CD4-positive, alpha-beta T cell treated with Interleukin-6 at 100 ng/mL for 8 hours (primary cell): Measurements from ENCODE around the gene ZBTB7C.

Experiments
- DNase-seq: peaks from one replicate; pipeline ENCODE4 v3.0.0-alpha.2; 2020; ENCODE audit warnings: mixed read lengths, low spot score

The ZBTB7C gene

GRCh38 chr18:48254077-48254602 is 155.0 kb downstream of the ZBTB7C start:
- no peak for DNase-seq

GRCh38 chr18:48252525-48252924 is 156.7 kb downstream of the ZBTB7C start:
- DNase-seq, result no peak

DNA sequence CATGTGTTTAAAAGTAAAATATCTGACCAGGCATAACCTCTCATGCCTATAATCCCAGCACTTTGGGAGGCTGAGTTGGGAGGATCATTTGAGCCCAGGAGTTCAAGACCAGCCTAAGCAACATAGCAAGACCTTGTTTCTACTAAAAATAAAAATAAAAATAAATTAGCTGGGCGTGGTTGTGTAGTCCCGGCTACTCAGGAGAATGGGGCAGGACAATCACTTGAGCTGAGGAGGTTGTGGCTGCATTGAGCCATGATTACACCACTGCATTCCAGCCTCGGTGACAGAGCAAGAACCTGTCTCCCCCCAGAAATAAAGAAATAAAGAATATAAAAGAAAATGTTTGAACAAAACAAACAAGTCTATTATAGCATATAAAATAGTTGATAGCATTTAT is 158.3 kb downstream of the ZBTB7C start:
- DNase-seq, result no peak

DNA sequence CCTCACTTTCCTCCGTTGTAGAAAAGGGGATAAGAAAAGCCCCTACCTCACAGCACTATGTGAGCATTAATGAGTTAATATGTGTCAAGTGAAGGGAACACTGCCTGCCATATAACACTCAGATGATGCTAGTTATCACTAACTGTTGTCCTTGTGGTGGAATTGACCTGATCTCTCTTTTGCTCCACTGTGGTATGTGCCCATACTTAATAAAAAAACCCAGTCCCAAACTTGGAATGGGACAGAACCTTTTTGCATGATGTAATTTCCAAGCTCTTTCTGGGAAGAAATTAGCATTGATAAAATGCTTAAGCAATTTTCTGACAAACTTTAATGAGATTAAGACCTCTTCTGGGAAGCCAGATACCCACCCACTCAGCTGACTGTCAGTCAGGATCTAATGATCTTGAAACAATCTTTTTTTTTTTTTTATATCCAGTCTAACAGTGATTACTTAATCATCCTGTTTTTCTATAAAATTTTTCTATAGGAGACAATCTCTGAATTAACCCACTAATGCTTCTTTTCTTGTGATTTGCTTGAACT is 158.7 kb downstream of the ZBTB7C start:
- no peak for DNase-seq

- no peak for DNase-seq
Observed at GRCh38 chr18:48249854-48250253, 159.3 kb downstream of the ZBTB7C start.

DNA sequence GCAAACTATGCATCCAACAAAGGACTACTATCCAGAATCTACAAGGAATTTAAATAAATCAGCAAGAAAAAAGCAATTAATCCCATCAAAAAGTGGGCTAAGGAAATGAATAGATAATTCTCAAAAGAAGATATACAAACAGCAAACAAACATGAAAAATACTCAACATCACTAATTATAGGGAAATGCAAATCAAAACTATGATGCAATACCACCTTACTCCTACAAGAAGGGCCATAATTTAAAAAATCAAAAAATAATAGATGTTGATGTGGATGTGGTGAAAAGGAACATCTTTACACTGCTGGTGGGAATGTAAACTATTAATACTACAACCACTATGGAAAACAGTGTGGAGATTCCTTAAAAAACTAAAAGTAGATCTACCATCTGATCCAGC is 164.7 kb downstream of the ZBTB7C start:
- DNase-seq, result no peak

- DNase-seq, result no peak
Observed at GRCh38 chr18:48238636-48239035, 170.5 kb downstream of the ZBTB7C start.

GRCh38 chr18:48238206-48238605 is 171.0 kb downstream of the ZBTB7C start:
- no peak for DNase-seq

DNA sequence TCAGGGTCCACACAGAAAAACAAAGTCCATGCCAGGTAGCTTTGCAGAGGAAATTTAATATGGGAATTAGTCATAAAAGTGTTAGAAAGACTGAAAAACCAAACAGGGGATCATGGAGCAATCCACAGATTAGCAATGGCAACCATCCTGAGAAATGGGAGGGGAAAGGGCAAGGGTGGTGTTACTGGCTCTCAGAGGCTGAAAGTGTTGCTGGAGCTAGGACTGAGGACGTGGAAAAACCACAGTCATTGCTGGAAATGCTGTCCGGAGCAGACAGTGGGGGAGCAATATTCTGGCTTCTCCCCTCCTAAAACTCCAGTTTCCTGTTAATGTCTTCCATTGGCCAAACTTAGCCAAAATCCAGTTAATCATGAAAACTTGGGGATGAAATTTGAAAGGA is 172.4 kb downstream of the ZBTB7C start:
- DNase-seq, result no peak

DNA sequence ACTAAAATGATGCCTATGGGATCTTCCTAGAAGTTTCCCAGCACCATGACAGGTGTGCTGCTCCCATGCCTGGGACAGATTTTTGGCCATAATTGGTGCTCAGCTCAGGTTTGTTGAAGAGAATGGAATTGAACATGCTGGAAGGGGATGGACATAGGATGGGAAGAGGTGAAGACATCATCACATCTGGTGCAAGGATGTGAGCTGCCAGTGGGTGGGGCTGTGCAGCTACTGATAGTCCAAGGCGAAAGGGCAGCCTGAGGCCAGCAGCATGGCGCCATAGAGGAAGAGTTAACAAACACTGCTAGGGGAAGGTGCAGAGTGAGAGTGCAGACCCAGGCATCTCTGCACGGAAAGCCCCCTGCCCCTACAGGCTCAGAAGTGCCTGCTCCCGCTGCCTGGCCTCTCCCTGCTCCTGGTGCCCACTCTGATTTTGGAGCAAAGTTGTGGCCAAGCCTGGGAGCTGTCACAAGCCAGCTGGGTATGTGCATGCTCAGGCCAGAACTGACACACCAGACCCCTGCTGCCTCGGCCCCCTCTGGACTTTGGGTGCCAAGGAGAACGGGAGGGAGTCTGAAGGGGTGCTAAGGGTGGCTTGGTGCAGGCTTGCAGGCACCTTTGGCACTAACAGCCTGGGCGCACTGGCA is 178.6 kb downstream of the ZBTB7C start:
- DNase-seq, result peak; percentile 11

GRCh38 chr18:48229552-48229981 is 179.6 kb downstream of the ZBTB7C start:
- no peak for DNase-seq

GRCh38 chr18:48228841-48229240 is 180.3 kb downstream of the ZBTB7C start:
- DNase-seq, result no peak

DNA sequence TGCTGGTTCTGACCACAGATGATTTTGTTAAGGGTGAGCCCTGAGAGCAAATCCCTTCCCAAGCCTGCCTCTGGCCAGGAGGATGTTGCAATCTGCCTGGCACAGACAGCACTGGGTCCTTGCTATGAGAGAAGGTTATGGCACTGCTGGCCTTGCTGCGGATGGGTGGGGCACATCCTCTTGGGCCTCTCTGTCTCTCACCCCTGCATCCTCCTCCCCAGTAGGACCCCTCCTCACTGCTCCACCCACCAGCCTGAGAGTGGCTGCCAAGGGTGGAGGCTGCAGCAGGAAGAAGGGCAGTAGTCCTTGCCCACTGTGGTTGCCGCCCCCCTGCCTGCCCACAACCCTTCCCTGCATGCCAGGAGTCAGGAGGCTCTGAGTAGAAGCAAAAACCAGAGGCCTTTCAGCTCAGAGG is 180.9 kb downstream of the ZBTB7C start:
- no peak for DNase-seq

DNA sequence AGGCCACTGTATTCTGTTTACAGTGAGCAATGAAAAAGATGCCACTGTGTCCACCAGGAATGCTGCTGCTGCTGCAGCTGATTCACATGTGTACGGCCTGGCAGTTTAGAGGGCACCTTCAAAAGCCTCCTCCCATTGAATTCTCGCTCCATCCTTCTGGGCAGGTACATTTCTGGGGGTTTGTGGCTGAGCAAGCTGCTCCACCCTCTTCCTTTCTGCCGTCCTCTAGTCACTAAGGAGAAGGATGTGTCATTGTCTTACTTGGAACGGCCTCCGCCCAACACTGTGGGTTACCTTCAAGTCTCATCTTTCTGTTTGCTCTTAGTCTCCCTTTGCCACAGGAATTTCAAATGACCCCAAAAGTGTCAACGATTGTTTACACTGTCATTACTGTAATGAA is 182.0 kb downstream of the ZBTB7C start:
- DNase-seq, result peak; percentile 25

DNA sequence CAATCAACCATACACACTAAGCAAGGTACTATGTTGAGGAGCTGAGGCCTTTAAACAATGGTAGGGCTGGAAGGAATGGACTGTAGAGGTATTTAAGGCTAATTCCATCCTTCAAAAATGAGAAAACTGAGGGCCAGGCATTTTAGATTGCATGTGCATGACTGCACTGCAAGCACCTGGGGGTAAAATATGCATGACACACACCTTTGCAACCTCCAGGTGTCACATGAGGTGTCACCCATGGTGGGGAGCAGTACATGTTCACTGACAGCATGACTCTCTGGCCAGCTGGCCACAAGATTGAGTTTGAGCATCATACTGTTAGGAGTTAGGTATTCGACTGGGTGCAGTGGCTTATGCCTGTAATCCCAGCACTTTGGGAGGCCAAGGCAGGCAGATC is 182.8 kb downstream of the ZBTB7C start:
- no peak for DNase-seq

GRCh38 chr18:48222118-48222517 is 187.1 kb downstream of the ZBTB7C start:
- peak; percentile 45 for DNase-seq

DNA sequence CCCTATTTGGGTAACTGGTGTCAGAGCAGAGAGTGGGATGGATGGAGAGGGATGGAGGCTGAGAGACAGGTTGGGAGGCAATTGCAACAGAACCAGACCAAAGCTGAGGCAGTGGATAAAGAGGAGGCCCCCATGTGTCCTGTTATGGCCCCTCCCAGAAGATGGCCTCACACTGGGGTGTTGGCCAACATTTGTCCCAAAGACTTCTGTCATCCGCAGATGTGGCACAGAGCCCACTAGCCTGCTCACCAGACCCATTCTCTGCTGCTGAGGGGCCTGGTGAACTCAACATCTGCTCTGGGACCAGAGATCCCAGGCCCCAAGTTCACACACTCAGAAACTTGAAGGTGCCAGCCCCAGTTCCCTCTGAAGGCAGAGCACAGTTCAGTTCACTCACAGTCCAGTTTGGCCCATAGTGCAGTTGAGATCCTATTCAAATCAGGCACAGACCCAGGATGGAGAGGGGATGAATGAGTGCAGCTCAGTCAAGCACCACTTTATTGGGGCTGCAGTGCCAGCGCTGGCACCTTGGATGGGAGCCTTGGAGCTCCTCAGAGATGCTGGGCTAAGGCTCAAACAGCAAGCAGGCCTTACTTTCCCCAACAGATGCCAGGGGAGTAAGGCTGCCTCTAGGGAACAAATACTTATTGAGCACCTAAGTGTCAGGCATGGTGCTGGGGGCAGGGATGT is 189.2 kb downstream of the ZBTB7C start:
- no peak for DNase-seq

- no peak for DNase-seq
Observed at GRCh38 chr18:48219037-48219809, 190.0 kb downstream of the ZBTB7C start.

DNA sequence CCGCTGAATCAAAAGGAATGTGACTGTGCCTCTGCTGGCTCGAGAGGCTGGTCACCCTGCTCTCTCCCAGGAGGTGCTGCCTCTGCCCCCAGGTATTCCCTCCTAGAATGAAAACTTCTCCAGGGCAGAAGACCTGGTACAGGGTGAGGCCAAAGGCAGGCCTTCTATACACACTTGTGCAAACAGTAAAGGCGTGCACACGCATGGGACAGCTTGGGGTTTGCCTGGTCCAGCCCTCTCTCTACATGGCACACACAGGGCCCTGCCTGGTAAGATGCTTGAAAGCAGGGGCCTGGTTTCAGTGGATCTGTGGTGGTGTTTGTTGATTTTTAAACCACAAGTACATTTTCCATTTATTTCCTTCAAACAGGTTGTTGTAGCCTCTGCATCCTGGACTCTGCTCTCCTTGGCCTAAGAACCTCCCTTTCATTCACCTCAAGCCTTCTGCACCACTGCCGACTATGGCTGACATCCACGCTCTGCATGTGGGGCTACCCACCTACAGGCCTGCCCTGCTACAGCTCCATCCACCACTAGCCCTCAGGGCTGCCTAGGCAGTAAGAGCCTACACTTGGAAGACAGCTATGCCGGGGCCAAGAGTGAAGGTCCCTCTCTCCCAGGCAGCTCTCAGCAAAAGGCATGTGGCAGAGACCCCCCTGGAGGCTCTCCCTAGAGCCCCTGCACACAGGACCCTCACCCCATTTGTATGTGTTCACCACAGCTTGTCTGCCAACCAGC is 190.7 kb downstream of the ZBTB7C start:
- no peak for DNase-seq

GRCh38 chr18:48217258-48218250 is 191.6 kb downstream of the ZBTB7C start:
- no peak for DNase-seq
